Measurements from ENCODE around the gene C17orf114.

Gene C17orf114

GRCh38 chr17:4772235-4772613 is 29.9 kb downstream of the C17orf114 start:
- WGBS, result 70% methylated on average over 10 of the region's 10 CpGs
- Histone ChIP-seq H3K27ac (no peak overlapping the region), H3K9me3 (no peaks in the 10 kb centered on the region), H3K27me3 (peaks cover 7% of the 10 kb centered on the region), H3K4me3 (no peak overlapping the region), H3K4me1 (peaks cover 5% of the 10 kb centered on the region), H3K36me3 (no peaks in the 10 kb centered on the region)
- TF ChIP-seq EP300 (IDR thresholded peaks at IDR 0.05) (no peak), POLR2AphosphoS5 (IDR thresholded peaks at IDR 0.05) (no peak), POLR2A (IDR thresholded peaks at IDR 0.05) (no peak), CTCF (IDR thresholded peaks at IDR 0.05) (no peak)
- DNase-seq (ENCODE audit: low spot score in 2 of 2), result no peak

- Histone ChIP-seq H3K27ac (no peak within 1 kb of the TSS), H3K27me3 (peaks cover 7% of the 10 kb centered on the region), H3K4me1 (peaks cover 5% of the 10 kb centered on the region), H3K36me3 (no peaks in the 10 kb centered on the region), H3K4me3 (no peak within 1 kb of the TSS), H3K9me3 (no peaks in the 10 kb centered on the region)
- TF ChIP-seq CTCF (IDR thresholded peaks at IDR 0.05), result no peak
- TF ChIP-seq POLR2A (IDR thresholded peaks at IDR 0.05), result no peak
- no peak for TF ChIP-seq EP300 (IDR thresholded peaks at IDR 0.05)
- no peak for TF ChIP-seq POLR2AphosphoS5 (IDR thresholded peaks at IDR 0.05)
- DNase-seq (ENCODE audit: low spot score in 2 of 2), result no peak
- 42% methylated on average over 13 of the region's 13 CpGs for WGBS
Measured at GRCh38 chr17:4771519-4772234, 30.5 kb downstream of the C17orf114 start, which contains the start of gene TM4SF5. TM4SF5 (plus strand) TSS chr17:4771886; CDS start chr17:4771923, 37 bp downstream.

GRCh38 chr17:4769628-4770027 is 32.5 kb downstream of the C17orf114 start:
- DNase-seq (ENCODE audit: low spot score in 2 of 2), result no peak
- Histone ChIP-seq H3K27ac (no peak overlapping the region), H3K27me3 (peaks cover 7% of the 10 kb centered on the region), H3K36me3 (no peaks in the 10 kb centered on the region), H3K4me1 (peaks cover 5% of the 10 kb centered on the region), H3K4me3 (no peak overlapping the region), H3K9me3 (no peaks in the 10 kb centered on the region)
- TF ChIP-seq POLR2AphosphoS5 (IDR thresholded peaks at IDR 0.05), result no peak
- no peak for TF ChIP-seq CTCF (IDR thresholded peaks at IDR 0.05)
- TF ChIP-seq EP300 (IDR thresholded peaks at IDR 0.05), result no peak
- no peak for TF ChIP-seq POLR2A (IDR thresholded peaks at IDR 0.05)
- WGBS, result 94% methylated on average over 2 of the region's 2 CpGs

GRCh38 chr17:4768298-4768697 is 33.8 kb downstream of the C17orf114 start:
- no peak for DNase-seq (ENCODE audit: low spot score in 2 of 2)
- H3K27me3 ChIP-seq, result peaks cover 7% of the 10 kb centered on the region
- H3K4me3 ChIP-seq, result no peak overlapping the region
- H3K27ac ChIP-seq, result no peak overlapping the region
- no peaks in the 10 kb centered on the region for H3K36me3 ChIP-seq
- TF ChIP-seq EP300 (IDR thresholded peaks at IDR 0.05), result no peak
- TF ChIP-seq CTCF (IDR thresholded peaks at IDR 0.05), result no peak
- no peak for TF ChIP-seq POLR2AphosphoS5 (IDR thresholded peaks at IDR 0.05)
- H3K9me3 ChIP-seq, result no peaks in the 10 kb centered on the region
- 80% methylated on average over 6 of the region's 6 CpGs for WGBS
- peaks cover 5% of the 10 kb centered on the region for H3K4me1 ChIP-seq

GRCh38 chr17:4766723-4767122 is 35.4 kb downstream of the C17orf114 start:
- peaks cover under 1% of the 10 kb centered on the region for H3K27me3 ChIP-seq
- peaks cover 4% of the 10 kb centered on the region for H3K4me1 ChIP-seq
- TF ChIP-seq CTCF (IDR thresholded peaks at IDR 0.05) (no peak), POLR2AphosphoS5 (IDR thresholded peaks at IDR 0.05) (no peak), POLR2A (IDR thresholded peaks at IDR 0.05) (no peak), EP300 (IDR thresholded peaks at IDR 0.05) (no peak)
- no peaks in the 10 kb centered on the region for H3K36me3 ChIP-seq
- no peak overlapping the region for H3K27ac ChIP-seq
- WGBS, result 84% methylated on average over 9 of the region's 9 CpGs
- DNase-seq (ENCODE audit: low spot score in 2 of 2), result no peak
- H3K9me3 ChIP-seq, result no peaks in the 10 kb centered on the region
- no peak overlapping the region for H3K4me3 ChIP-seq

Data from suprapubic skin (tissue), 4 donors.